Tibial artery (tissue), 4 donors: ENCODE results near the gene ACOT11.

Experiments
- DNase-seq, 2 donors: peaks; one replicate each; pipeline ENCODE4 v3.0.0-alpha.2; 2019
- H3K27ac ChIP-seq, 2 donors: fragments of 200-600 bp; sonication (generic) in 1 of 2; 1 replicate in 1 of 2; 2 replicates in 1 of 2; pipeline ENCODE4 v1.5.1; 2018 to 2019; ENCODE audit warnings: mild to moderate bottlenecking in 1 of 2
- H3K27me3 ChIP-seq, 2 donors: fragments of 200-600 bp; sonication (generic) in 1 of 2; one replicate each; pipeline versions ENCODE4 v1.5.1 to v1.6.0; 2016 to 2019
- H3K36me3 ChIP-seq, 3 donors: fragments of 200-600 bp; sonication (generic) in 2 of 3; one replicate each; pipeline ENCODE4 v1.5.1; 2016 to 2019; ENCODE audit warnings: mild to moderate bottlenecking in 2 of 3
- H3K4me1 ChIP-seq, 4 donors: fragments of 200-600 bp; sonication (generic) in 2 of 4; 1 replicate in 3 of 4; 2 replicates in 1 of 4; pipeline ENCODE4 v1.5.1; 2016 to 2019
- H3K4me3 ChIP-seq, 2 donors: fragments of 200-600 bp; sonication (generic) in 1 of 2; 1 replicate in 1 of 2; 2 replicates in 1 of 2; pipeline ENCODE4 v1.5.1; 2018 to 2019; ENCODE audit warnings: mild to moderate bottlenecking in 2 of 2
- H3K9me3 ChIP-seq, 3 donors: fragments of 200-600 bp; sonication (generic) in 1 of 3; one replicate each; pipeline ENCODE4 v1.5.1; 2016 to 2019
- intact Hi-C: fragments of 100-400 bp; cut with DNase I; formaldehyde crosslinking; loops from one replicate; pipeline ENCODE4 v1.15.0; 2023; ENCODE audit warnings: low total_unique reads
- TF ChIP-seq, protein P1 (sequence below), 2 experiments: fragments of 200-600 bp in 1 of 2; fragments of 450-650 bp in 1 of 2; IDR thresholded peaks; one replicate each; pipeline ENCODE4 v1.5.1; 2017 to 2019; ENCODE audit warnings: antibody characterized with exemption in 2 of 2, mild to moderate bottlenecking in 1 of 2, moderate library complexity in 1 of 2

The ACOT11 gene

GRCh38 chr1:54649130-54649898 is 101.3 kb downstream of the ACOT11 start:
- no peak overlapping the region for H3K4me3 ChIP-seq
- no peak for DNase-seq
- H3K36me3 ChIP-seq: no peaks in the 10 kb centered on the region
- no peaks in the 10 kb centered on the region for H3K9me3 ChIP-seq
- TF ChIP-seq, protein P1, sequence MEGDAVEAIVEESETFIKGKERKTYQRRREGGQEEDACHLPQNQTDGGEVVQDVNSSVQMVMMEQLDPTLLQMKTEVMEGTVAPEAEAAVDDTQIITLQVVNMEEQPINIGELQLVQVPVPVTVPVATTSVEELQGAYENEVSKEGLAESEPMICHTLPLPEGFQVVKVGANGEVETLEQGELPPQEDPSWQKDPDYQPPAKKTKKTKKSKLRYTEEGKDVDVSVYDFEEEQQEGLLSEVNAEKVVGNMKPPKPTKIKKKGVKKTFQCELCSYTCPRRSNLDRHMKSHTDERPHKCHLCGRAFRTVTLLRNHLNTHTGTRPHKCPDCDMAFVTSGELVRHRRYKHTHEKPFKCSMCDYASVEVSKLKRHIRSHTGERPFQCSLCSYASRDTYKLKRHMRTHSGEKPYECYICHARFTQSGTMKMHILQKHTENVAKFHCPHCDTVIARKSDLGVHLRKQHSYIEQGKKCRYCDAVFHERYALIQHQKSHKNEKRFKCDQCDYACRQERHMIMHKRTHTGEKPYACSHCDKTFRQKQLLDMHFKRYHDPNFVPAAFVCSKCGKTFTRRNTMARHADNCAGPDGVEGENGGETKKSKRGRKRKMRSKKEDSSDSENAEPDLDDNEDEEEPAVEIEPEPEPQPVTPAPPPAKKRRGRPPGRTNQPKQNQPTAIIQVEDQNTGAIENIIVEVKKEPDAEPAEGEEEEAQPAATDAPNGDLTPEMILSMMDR (IDR thresholded peaks at IDR 0.05): no peak
- no peak overlapping the region for H3K27ac ChIP-seq
- peaks cover 0 to 19% (median 6%) of the 10 kb centered on the region in 4 donors for H3K4me1 ChIP-seq
- intact Hi-C loops: loop anchor here (10.0 kb wide), 1 partner anchor 105 kb away; the partner anchor contains the start of gene ACOT11
- H3K27me3 ChIP-seq: no peaks in the 10 kb centered on the region

DNA sequence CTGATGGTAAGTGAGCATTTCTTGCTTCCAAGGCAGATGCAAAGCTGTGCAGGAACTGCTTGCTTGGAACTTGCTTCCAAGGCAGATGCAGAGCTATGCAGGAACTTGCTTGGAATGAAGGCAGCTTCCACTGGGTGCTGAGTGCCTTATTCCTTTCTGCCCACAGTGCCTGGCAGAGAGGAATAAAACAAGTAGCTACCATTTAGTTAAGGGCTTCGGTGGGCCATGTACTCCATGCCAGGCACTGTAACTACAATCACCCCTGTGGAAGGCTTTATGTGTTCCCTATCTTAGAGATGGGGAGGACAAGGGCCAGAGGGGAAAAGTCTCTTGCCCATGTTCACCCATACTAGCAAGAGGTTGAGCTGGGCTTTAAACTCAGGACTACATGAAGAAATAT is 101.9 kb downstream of the ACOT11 start:
- H3K9me3 ChIP-seq: no peaks in the 10 kb centered on the region
- no peaks in the 10 kb centered on the region for H3K27me3 ChIP-seq
- H3K27ac ChIP-seq: no peak overlapping the region
- DNase-seq: no peak
- no peak overlapping the region for H3K4me3 ChIP-seq
- intact Hi-C loops: loop anchor here (10.0 kb wide), 1 partner anchor 105 kb away; the partner anchor contains the start of gene ACOT11
- H3K4me1 ChIP-seq: peaks cover 0 to 19% (median 6%) of the 10 kb centered on the region in 4 donors
- H3K36me3 ChIP-seq: no peaks in the 10 kb centered on the region
- TF ChIP-seq, protein P1 (IDR thresholded peaks at IDR 0.05): no peak

DNA sequence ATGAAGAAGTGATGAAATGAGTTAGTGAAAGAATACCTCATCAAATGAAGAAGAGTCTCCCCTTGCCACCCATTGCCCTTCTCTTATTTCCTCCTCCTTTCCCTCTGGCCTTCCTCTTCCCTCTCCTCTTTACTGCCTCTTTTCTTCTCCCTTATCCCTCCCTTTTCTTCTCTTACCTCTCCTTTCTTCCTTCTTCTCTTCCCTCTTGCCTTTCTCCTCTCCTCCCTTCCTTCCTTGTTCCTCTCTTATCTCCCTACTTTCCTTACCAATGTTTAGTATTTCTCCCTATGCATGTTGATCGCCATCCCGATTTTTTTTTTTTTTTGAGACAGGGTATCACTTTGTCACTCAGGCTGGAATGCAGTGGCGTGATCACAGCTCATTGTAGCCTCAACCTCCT is 102.4 kb downstream of the ACOT11 start:
- H3K27me3 ChIP-seq: no peaks in the 10 kb centered on the region
- intact Hi-C loops: no loop called here
- TF ChIP-seq, protein P1 (IDR thresholded peaks at IDR 0.05): no peak
- no peaks in the 10 kb centered on the region for H3K9me3 ChIP-seq
- DNase-seq: no peak
- no peak overlapping the region for H3K4me3 ChIP-seq
- H3K4me1 ChIP-seq: peaks cover 0 to 16% (median 6%) of the 10 kb centered on the region in 4 donors
- H3K27ac ChIP-seq: no peak overlapping the region
- H3K36me3 ChIP-seq: no peaks in the 10 kb centered on the region

GRCh38 chr1:54651608-54652007 is 103.6 kb downstream of the ACOT11 start:
- no peaks in the 10 kb centered on the region for H3K36me3 ChIP-seq
- TF ChIP-seq, protein P1 (IDR thresholded peaks at IDR 0.05): no peak
- H3K27ac ChIP-seq: no peak overlapping the region
- no peaks in the 10 kb centered on the region for H3K27me3 ChIP-seq
- peaks cover 0 to 4% (median 1%) of the 10 kb centered on the region in 4 donors for H3K4me1 ChIP-seq
- H3K9me3 ChIP-seq: no peaks in the 10 kb centered on the region
- H3K4me3 ChIP-seq: no peak overlapping the region
- intact Hi-C loops: no loop called here
- DNase-seq: no peak

DNA sequence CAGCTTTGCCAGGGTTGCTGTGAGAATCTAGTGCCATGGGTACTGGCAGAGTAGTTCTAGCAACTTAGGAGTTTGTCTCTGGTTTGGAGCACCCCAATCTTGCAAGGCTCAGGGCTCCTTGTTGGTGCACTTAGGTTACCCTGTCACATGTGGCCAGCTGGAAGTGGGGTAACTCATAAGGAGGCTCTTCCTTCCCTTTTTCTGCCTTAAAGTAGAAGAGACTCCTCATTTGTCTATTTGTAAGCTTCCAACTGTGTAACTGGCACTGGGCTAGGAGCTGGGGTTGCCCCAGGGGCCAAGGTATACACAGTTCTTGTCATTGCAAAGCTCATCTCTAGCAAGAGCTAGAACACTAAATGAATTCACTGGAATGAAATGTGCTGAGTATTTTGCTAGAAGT is 104.1 kb downstream of the ACOT11 start:
- H3K4me1 ChIP-seq: no peaks in the 10 kb centered on the region
- H3K9me3 ChIP-seq: no peaks in the 10 kb centered on the region
- H3K36me3 ChIP-seq: no peaks in the 10 kb centered on the region
- DNase-seq: no peak
- no peak overlapping the region for H3K27ac ChIP-seq
- no peak overlapping the region for H3K4me3 ChIP-seq
- H3K27me3 ChIP-seq: no peaks in the 10 kb centered on the region
- TF ChIP-seq, protein P1 (IDR thresholded peaks at IDR 0.05): no peak
- intact Hi-C loops: no loop called here
